T-helper 2 cell treated with Interferon-gamma antibody and Interleukin-4, amounts not matched to agents 5 μg/mL and 100 μg/mL, for 36 hours (primary cell): ENCODE measurements around the gene RRP8.

Experiments used
- DNase-seq: peaks from one replicate; pipeline ENCODE4 v3.0.0; 2021; ENCODE audit warnings: low spot score
- H3K27ac Mint-ChIP-seq: one replicate; pipeline ENCODE4 v1.8.0; 2021; ENCODE audit warnings: mild to moderate bottlenecking, mixed read lengths
- H3K27me3 Mint-ChIP-seq: one replicate; pipeline ENCODE4 v1.8.0; 2021; ENCODE audit warnings: low read depth, mixed read lengths
- H3K36me3 Mint-ChIP-seq: one replicate; pipeline ENCODE4 v1.8.0; 2021; ENCODE audit warnings: low read depth, mixed read lengths
- H3K4me1 Mint-ChIP-seq: one replicate; pipeline ENCODE4 v1.8.0; 2021; ENCODE audit warnings: low read depth, mixed read lengths
- H3K4me3 Mint-ChIP-seq: one replicate; pipeline ENCODE4 v1.8.0; 2022; ENCODE audit warnings: mild to moderate bottlenecking, moderate library complexity, mixed read lengths
- H3K9me3 Mint-ChIP-seq: one replicate; pipeline ENCODE4 v1.8.0; 2021; ENCODE audit warnings: mixed read lengths

The RRP8 gene

DNA sequence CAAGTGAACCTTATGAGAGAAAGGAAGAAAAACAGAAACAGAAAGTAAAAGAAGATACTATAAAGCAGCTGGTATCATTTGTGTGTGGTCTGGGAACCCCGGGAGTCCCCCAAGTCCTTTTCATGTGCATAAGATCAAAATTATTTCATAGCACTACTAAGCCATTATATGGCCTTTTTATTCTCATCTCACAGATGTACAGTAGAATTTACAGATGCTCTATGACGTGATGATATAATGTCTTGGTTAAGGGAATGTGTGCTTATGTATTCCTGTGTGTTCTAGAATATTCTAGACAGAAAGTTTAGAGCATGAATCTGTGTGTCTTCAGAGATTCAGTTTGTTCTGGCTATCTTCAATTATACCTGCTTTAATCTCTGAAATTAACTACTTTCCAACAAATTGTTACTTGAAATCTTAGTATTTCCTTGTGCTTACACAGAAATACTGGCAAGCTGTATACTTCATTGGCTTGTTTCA, 24.4 kb upstream of the RRP8 start:
- H3K27ac Mint-ChIP-seq = peak overlapping the region; percentile 73
- H3K36me3 Mint-ChIP-seq = no peaks in the 10 kb centered on the region
- H3K9me3 Mint-ChIP-seq = no peaks in the 10 kb centered on the region
- no peaks in the 10 kb centered on the region for H3K27me3 Mint-ChIP-seq
- H3K4me1 Mint-ChIP-seq = peaks cover 17% of the 10 kb centered on the region
- H3K4me3 Mint-ChIP-seq = peak overlapping the region; percentile 60
- DNase-seq = no peak

DNA sequence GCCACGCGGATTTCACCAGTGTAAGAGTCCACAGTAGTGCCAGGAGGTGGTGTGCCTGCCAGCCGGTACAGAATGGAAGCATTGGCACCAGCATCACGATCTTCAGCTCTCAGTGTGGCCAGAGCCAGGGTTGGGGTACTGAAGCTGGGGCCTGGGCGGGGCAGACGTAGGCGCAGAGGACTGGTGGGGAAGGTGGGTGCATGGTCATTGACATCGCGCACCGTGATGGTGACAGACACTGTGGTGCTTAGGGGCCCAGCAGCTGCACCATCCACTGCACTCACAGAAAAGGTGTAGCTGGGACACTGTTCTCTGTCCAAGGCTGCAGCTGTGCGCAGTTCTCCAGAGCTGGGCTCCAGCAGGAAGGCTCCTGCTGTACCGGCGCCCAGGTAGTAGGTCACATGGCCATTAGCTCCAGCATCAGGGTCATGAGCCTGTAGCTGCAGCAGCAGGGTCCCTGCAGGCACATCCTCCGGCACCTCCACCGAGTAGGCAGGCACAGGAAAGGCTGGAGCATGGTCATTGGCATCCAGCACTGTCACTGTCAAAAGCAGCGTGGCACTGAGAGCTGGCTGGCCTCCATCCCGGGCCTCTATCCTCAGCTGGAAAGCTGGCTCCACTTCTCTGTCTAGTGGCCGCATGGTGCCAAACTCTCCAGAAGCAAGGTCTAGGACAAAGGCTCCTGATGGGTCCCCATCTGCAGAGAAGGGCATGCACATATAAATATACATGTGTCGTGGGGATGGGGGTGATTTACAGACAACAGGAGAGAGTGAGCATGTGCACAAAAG, 23.8 kb upstream of the RRP8 start:
- Mint-ChIP-seq H3K36me3 (no peaks in the 10 kb centered on the region), H3K9me3 (no peaks in the 10 kb centered on the region), H3K27ac (peak overlapping the region; percentile 73), H3K4me3 (peak overlapping the region; percentile 60), H3K27me3 (no peaks in the 10 kb centered on the region), H3K4me1 (peaks cover 17% of the 10 kb centered on the region)
- no peak for DNase-seq

DNA sequence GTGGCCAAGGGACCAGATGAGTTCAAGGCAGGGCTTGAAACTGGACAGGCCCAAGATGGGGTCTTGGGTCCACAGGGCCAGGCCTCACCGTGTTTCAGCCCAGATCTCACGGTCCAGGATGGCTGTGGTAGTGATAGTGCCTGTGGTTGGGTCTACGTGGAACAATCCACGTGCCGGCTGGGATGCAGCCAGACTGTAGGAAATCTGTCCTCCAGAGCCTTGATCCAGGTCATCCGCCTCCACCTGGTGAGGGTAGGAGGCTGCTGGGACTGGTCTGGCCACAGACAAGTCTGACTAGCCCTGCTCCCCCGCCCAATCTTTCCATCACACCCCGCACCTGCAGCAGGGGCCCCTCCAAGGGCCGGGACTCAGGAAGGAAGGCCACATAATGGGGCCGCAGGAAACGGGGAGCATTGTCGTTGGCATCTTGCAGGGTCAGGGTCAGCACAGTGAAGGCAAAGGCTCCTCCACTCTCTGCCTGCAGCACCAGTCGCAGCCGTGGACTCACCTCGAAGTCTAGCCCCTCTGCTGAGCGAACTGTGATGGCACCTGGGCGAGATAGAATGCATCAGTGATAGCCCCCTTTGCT, 22.5 kb upstream of the RRP8 start:
- no peak overlapping the region for H3K4me3 Mint-ChIP-seq
- no peaks in the 10 kb centered on the region for H3K27me3 Mint-ChIP-seq
- no peak for DNase-seq
- H3K9me3 Mint-ChIP-seq = no peaks in the 10 kb centered on the region
- H3K36me3 Mint-ChIP-seq = no peaks in the 10 kb centered on the region
- H3K4me1 Mint-ChIP-seq = peaks cover 17% of the 10 kb centered on the region
- H3K27ac Mint-ChIP-seq = no peak overlapping the region

DNA sequence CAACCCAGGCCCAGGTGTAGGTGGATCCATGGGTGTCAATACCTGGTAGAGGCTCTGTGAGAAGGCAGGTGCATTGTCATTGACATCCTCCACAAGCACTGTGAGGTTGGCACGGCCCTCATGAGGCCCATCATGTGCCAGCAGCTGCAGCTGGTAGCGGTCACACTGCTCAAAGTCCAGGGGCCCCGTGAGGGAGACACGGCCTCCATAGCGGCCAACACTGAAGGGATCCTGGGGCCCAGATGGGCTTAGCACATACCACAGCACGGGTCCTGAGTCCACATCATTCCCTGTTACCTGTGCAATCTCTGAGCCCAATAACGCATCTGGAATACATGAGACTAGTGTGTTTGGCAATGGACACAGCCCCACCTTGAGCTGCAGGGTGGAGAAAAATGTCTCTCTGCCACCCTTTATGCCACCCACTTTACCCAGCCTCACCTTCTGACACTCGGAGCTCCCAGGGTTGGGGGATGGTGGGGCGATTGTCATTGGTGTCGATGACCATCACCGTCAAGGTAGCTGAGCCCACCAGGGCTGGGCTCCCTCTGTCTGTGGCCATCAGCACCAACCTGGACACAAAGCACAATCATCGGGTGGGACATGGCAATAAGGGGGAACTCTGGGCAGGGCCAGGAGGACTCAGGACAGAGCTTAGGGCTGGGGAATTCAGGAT, 21.9 kb upstream of the RRP8 start:
- H3K36me3 Mint-ChIP-seq = no peaks in the 10 kb centered on the region
- H3K4me3 Mint-ChIP-seq = no peak overlapping the region
- H3K4me1 Mint-ChIP-seq = peaks cover 17% of the 10 kb centered on the region
- DNase-seq = no peak
- H3K27me3 Mint-ChIP-seq = no peaks in the 10 kb centered on the region
- no peak overlapping the region for H3K27ac Mint-ChIP-seq
- no peaks in the 10 kb centered on the region for H3K9me3 Mint-ChIP-seq

DNA sequence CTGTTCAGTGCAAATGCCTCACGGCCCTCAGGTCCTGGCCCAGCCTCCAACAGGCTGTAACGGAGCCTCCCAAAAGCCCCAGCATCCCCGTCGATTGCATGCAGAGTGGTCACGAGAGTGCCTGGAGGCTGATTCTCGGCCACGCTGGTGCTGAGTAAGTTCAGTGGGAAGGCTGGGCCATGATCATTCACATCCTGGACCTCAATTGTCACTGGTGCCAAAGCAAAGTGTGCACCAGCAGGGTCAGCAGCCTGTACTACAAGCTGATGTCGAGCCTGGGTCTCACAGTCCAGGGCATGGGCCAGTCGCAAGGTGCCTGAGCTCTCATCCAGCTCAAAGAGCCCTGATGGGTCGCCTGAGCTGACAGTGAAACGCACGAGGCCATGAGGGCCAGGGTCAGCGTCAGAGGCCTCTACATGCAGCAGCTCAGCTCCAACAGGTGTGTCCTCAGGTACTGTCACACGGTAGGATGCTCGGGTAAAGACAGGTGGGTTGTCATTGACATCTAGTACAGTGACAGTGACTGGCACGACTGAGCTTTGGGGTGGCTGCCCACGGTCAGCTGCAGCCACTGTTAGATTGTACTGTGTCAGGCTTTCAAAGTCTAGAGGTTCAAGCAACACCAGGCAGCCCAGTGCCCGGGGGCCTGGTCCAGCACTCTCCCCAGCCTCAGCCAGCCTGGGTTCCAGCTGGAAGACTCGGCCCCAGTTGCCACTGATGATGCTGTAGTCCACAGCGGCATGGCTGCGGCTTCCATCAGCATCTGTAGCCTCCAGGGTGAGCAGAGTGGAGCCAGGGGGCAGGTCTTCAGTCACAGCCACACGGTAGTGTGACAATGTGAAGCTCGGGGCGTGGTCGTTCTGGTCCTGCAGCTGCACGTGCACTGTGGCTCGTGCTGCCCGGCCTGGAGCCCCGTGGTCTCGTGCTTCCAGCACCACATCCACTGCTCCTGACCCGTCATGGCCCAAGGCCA, 20.3 kb upstream of the RRP8 start:
- Mint-ChIP-seq H3K27ac (no peak overlapping the region), H3K27me3 (no peaks in the 10 kb centered on the region)

DNA sequence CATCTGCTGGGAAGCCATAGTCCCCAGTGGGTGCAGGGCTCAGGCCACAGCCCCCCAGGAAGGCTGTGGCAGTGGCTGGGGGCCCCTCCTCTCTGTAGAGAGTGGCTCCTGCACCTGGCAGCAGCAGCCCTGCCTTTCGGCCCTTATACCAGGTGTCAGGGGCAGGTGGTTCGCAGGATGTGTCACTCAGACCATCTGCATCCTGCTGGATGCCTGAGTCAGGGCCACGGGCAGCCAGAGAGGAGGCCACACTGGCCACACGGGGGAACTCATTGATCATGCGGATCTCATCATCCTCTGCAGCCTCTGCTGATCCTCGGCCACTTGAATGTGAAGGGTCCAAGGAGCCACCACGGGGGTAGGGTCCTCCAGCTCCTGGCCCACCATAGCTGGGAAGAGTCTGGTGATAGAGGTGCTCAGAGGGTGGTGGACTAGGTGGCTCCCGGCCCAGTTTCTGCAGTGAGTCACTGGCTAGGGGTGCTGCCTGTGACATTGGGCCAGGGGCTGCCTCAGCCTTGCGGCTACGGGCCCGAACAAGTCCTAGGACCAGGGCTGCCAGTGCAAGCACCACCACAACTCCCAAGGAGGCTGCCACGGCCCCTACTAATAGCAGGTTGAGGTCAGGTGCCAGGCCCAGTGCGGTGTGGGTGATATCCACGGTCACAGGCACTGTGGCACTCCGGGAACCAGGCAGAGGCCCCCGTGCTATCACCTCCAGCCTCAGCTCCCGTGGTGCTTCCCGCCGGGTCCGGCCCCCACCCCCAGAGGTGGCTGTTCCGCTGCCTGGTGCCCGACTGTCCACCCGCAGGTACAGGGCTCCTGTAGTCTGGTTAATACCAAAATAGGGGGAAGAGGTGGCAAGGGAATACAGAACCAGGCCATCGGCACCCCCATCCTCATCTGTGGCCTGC, 19.1 kb upstream of the RRP8 start:
- no peak for DNase-seq
- peaks cover 9% of the 10 kb centered on the region for H3K4me1 Mint-ChIP-seq
- H3K4me3 Mint-ChIP-seq = no peak overlapping the region
- H3K36me3 Mint-ChIP-seq = no peaks in the 10 kb centered on the region
- no peaks in the 10 kb centered on the region for H3K9me3 Mint-ChIP-seq
- H3K27me3 Mint-ChIP-seq = no peaks in the 10 kb centered on the region
- no peak overlapping the region for H3K27ac Mint-ChIP-seq

More for the DNA sequence above, 20.3 kb upstream of the RRP8 start:
- no peaks in the 10 kb centered on the region for H3K9me3 Mint-ChIP-seq
- no peaks in the 10 kb centered on the region for H3K36me3 Mint-ChIP-seq
- no peak for DNase-seq
- H3K4me1 Mint-ChIP-seq = peaks cover 17% of the 10 kb centered on the region
- H3K4me3 Mint-ChIP-seq = no peak overlapping the region

DNA sequence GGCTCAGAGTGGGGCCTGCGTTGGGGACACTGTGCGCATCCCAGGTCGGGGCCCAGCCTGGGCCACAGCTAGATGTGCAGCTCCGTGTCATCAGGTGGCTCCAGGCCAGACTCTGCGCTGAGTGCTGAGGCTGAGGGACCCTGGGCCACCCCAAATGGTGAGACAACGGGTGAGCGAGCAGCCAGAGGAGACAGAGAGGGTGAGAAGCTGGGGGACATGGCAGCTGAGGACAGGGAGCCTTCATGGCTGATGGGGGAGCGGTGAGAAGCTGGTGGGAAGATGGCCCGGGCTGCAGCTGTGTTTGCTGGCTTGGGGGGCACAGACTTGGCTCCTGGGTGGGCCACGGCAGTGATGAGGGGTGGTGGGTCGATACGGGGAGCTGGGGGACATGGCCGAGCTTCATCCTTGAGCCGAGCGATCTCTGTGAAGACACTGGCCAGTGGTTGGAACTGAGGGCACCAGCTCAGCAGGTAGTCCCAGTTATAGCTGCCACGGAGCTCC, 18.3 kb upstream of the RRP8 start:
- Mint-ChIP-seq H3K36me3 (no peaks in the 10 kb centered on the region), H3K9me3 (no peaks in the 10 kb centered on the region), H3K4me3 (no peak overlapping the region), H3K27ac (no peak overlapping the region), H3K27me3 (no peaks in the 10 kb centered on the region), H3K4me1 (peaks cover 4% of the 10 kb centered on the region)
- DNase-seq = no peak

DNA sequence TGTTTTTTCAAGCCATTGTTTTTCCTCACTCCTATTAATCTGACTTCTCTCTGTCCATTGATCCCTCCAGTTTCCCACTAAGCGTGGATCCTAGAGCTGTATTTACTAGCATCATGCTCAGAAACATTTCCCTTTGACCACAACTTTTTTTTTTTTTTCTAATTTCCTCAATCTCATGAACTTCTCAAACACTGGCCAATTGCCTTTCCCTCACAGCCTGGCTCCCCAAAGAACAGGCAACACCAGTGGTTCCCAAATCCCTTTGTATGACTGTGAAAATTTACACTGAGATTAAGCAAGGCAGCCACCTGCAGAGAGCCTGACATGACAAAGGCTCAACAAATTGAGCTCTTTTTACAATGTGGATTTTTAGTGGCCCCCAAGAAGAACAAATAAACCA, 17.2 kb upstream of the RRP8 start:
- Mint-ChIP-seq H3K27ac (no peak overlapping the region), H3K36me3 (peaks cover 8% of the 10 kb centered on the region), H3K27me3 (no peaks in the 10 kb centered on the region), H3K4me3 (no peak overlapping the region), H3K4me1 (peaks cover 5% of the 10 kb centered on the region), H3K9me3 (no peaks in the 10 kb centered on the region)
- no peak for DNase-seq

DNA sequence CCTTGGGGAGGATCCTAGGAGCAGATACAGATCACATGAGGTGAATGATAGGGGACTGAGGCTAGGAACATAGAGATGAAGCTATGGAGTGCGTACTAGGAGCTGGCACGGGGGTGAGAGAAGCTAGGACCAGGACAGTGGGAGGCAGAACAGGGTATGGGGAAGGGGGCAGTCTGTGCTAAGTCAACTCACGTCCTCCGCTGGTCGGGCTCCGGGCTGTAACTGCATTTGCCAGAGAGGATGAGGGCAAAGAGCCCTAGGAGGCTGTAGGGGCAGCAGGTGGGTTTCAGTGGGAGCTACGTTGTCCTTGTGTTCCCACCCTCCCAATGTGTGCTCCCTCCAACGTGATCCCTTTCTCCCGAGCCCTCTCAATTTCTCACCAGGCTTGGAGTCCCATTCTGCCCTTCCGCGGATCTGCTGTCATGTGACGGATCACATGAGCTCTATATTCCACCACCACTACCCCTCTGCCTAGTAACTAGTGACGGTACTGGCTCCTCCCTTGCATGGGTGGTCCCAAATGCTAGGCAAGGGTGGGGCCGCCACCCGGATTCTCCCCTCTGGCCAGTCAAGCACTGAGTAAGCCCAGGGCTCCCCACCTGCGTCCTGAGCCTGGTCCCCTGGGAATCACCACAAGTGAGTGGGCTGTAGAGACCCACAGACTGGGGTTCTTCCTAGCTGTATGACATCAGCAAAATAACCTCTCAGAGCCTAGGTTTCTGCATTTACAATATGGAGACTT, 15.8 kb upstream of the RRP8 start, which contains the start of gene TPP1:
Gene TPP1, minus strand, starts transcription at position 419 of the 742 bp plus-strand sequence. Its CDS starts 22 bp downstream, at position 397.
- H3K36me3 Mint-ChIP-seq = peaks cover 15% of the 10 kb centered on the region
- H3K4me3 Mint-ChIP-seq = no peak within 1 kb of the TSS
- no peaks in the 10 kb centered on the region for H3K9me3 Mint-ChIP-seq
- peak; percentile 89 for DNase-seq
- no peaks in the 10 kb centered on the region for H3K27me3 Mint-ChIP-seq
- peaks cover 5% of the 10 kb centered on the region for H3K4me1 Mint-ChIP-seq
- H3K27ac Mint-ChIP-seq = no peak within 1 kb of the TSS

DNA sequence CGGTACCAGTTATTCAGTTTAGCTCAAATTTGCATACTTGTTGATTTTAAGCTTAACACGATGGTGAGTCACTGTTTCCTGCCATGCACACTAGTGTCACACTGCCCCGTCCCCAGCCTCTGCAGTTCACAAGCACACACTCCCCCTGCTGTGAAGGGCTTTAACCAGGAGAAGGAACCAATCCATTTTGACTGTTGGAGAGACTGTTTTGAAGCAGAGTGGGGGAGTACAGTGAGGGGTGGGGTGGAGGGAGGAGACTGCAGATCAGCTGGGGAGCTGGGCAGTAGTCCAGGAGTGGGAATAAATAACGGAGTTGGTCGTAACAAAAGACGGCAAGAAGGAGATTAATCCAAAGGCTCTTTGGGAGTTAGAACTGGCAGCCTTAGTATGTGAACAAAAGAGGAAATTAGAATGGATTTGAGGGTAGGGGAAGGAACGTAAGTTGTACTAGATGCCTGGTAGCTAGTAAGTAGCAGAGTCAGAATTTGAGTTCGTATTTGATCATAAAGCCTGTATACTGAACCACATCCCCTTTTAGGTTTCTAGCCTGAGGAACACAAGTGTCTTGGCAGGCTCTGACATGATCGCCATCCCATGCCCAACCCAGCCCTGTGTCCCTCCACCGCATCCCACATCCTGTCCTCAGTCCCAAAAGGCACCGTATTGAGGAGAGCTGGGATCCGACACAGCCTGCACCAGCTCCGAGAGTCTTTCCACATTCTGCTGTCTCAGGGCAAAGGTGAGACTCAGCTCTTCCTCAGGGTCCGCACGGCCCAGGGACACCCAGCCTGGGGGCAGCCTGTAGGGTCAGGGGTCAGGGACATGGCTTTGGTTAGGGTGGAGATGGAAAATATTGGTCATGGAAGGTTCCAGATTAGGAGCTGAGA, 14.9 kb upstream of the RRP8 start:
- peak; percentile 64 for DNase-seq
- Mint-ChIP-seq H3K9me3 (no peaks in the 10 kb centered on the region), H3K4me3 (no peak overlapping the region), H3K4me1 (peaks cover 5% of the 10 kb centered on the region), H3K36me3 (peaks cover 15% of the 10 kb centered on the region), H3K27ac (no peak overlapping the region), H3K27me3 (no peaks in the 10 kb centered on the region)

DNA sequence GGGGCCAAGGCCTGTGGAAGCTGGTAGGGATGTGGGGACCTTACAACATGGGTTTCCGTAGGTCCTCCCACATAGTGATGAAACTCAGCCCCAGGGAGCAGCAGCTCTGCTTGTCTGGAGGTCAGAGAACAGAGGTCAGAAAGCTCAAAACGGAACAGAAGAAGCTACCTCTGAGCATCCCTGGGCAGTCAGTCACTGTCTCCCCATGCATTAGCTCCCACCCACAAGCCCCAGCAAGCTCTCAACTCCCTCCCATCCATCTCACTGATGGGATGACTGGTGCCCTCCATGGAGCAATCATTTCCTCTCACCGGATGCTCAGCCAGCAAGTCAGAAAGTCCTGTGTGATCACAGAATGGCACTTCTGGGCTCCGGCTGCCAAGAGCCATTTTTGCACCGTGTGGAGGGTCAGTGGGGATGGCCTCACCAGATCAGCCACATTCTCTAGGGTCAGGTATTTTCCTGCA, 13.9 kb upstream of the RRP8 start:
- Mint-ChIP-seq H3K27ac (peak overlapping the region; percentile 40), H3K4me3 (no peak overlapping the region), H3K9me3 (no peaks in the 10 kb centered on the region), H3K36me3 (peaks cover 15% of the 10 kb centered on the region), H3K4me1 (peaks cover 5% of the 10 kb centered on the region), H3K27me3 (no peaks in the 10 kb centered on the region)
- DNase-seq = no peak
